Activated CD8-positive, alpha-beta T cell treated with anti-CD3 and anti-CD28 coated beads for 36 hours (primary cell): ENCODE data around the gene RAB22A. TPM values are rescaled to one million over a fixed set of nuclear protein-coding genes. Genes with fewer than 3 reads are reported as not detected.

Source experiments
- ATAC-seq: fragments of 200-7000 bp; cut with Tn5 transposase; one replicate; pipeline ENCODE4 v1.10.0; 2021; ENCODE audit warnings: mild to moderate bottlenecking, moderate library complexity
- CTCF ChIA-PET: fragments of 350-600 bp; sonication (Branson Sonifier 250); formaldehyde crosslinking; loops from one replicate; lab custom pipeline; 2021; ENCODE audit warnings: antibody characterized with exemption; lab: Charles Lee
- POLR2A ChIA-PET: fragments of 350-600 bp; sonication (Branson Sonifier 250); formaldehyde crosslinking; loops from one replicate; lab custom pipeline; 2021; ENCODE audit warnings: antibody characterized with exemption; lab: Charles Lee
- DNase-seq: peaks from one replicate; pipeline ENCODE4 v3.0.0-alpha.2; 2020
- H3K27ac Mint-ChIP-seq: one replicate; pipeline ENCODE4 v1.8.0; 2021; ENCODE audit warnings: mild to moderate bottlenecking, mixed read lengths
- H3K27me3 Mint-ChIP-seq: one replicate; pipeline ENCODE4 v1.8.0; 2021; ENCODE audit warnings: mixed read lengths
- H3K36me3 Mint-ChIP-seq: one replicate; pipeline ENCODE4 v1.8.0; 2021; ENCODE audit warnings: low read depth, mixed read lengths
- H3K4me1 Mint-ChIP-seq: one replicate; pipeline ENCODE4 v1.8.0; 2021; ENCODE audit warnings: low read depth, mixed read lengths
- H3K4me3 Mint-ChIP-seq: one replicate; pipeline ENCODE4 v1.8.0; 2021; ENCODE audit warnings: mild to moderate bottlenecking, moderate library complexity, mixed read lengths
- H3K9me3 Mint-ChIP-seq: one replicate; pipeline ENCODE4 v1.8.0; 2021; ENCODE audit warnings: mixed read lengths
- intact Hi-C: fragments of 100-400 bp; cut with micrococcal nuclease; formaldehyde crosslinking; loops from one replicate; pipeline ENCODE4 v1.10.0; 2022
- total RNA-seq, 2 experiments: library from RNA; stranded (reverse); gene quantifications; one replicate each; pipeline ENCODE4 v1.2.3, GENCODE V29; 2021
- TF ChIP-seq, protein P1 (sequence below): fragments of 200-600 bp; IDR thresholded peaks from one replicate; pipeline ENCODE4 v1.8.0; 2022; ENCODE audit warnings: antibody characterized with exemption, mild to moderate bottlenecking

RAB22A gene
- total RNA-seq, 2 experiments from 2014 or later, result 8.3 to 9.0 TPM

DNA sequence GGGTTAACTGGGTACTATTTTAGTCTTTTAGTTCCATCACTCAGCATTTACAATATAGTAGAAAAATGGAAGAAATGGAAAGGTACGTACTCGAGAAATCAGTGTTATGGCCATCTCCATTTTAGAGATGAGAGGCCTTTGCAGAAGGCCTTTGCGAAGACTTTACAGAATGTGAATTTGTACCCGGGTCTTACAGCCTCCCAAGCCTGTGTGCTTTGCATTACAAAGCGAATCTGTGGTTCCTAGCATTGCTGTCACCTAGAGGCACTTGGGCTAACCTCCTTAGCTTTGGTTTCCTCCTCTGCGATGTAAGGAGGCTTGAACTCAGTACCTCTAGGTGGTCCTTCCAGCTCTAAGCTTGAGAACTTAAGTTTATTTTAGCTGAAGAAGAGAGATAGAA lies 90.4 kb downstream of the RAB22A start:
- Mint-ChIP-seq H3K4me3 (no peak overlapping the region), H3K36me3 (peaks cover 29% of the 10 kb centered on the region), H3K27me3 (no peaks in the 10 kb centered on the region), H3K4me1 (peaks cover 47% of the 10 kb centered on the region), H3K27ac (no peak overlapping the region), H3K9me3 (no peaks in the 10 kb centered on the region)
- ATAC-seq, result no peak
- ChIA-PET CTCF (interaction anchor here (0.8 to 1.0 kb wide), 2 partner anchors 11 to 21 kb away, joined by 3 read pairs; partner anchors contain the start of gene VAPB), POLR2A (interaction anchor here (3.0 kb wide), 1 partner anchor 10 kb away, joined by 20 read pairs; the partner anchor contains the start of gene VAPB)
- DNase-seq, result no peak
- TF ChIP-seq, protein P1, sequence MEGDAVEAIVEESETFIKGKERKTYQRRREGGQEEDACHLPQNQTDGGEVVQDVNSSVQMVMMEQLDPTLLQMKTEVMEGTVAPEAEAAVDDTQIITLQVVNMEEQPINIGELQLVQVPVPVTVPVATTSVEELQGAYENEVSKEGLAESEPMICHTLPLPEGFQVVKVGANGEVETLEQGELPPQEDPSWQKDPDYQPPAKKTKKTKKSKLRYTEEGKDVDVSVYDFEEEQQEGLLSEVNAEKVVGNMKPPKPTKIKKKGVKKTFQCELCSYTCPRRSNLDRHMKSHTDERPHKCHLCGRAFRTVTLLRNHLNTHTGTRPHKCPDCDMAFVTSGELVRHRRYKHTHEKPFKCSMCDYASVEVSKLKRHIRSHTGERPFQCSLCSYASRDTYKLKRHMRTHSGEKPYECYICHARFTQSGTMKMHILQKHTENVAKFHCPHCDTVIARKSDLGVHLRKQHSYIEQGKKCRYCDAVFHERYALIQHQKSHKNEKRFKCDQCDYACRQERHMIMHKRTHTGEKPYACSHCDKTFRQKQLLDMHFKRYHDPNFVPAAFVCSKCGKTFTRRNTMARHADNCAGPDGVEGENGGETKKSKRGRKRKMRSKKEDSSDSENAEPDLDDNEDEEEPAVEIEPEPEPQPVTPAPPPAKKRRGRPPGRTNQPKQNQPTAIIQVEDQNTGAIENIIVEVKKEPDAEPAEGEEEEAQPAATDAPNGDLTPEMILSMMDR, result no peak
- intact Hi-C loops, result no loop called here

DNA sequence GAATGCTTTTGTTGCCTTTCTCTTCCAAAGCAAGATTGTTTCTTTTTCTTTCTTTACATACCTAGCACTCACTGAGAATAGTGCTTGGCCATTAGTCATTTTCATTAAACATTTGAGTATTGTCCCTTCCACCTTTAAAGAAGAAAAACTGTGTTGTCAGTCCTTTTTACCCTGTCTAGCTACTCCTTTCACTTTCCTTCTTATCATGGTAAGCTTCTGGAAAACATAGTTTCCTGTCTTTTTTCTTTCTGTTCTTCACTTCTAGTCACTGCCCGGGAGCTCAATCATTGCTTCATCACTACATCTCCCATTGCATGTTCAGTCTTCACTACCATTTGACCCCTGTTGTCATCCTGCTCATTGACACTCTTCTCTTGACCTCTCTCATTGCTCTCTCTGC lies 91.6 kb downstream of the RAB22A start:
- H3K4me3 Mint-ChIP-seq, result no peak overlapping the region
- POLR2A ChIA-PET, result interaction anchor here (0.6 kb wide), 1 partner anchor 428 kb away, joined by 3 read pairs; no protein-coding TSS in a partner anchor
- H3K27me3 Mint-ChIP-seq, result no peaks in the 10 kb centered on the region
- CTCF ChIA-PET, result interaction anchor here (1.2 to 1.4 kb wide), 2 partner anchors 12 to 47 kb away, joined by 3 to 4 read pairs; partner anchors contain the start of gene VAPB
- H3K27ac Mint-ChIP-seq, result no peak overlapping the region
- peak; percentile 37 for ATAC-seq
- no peaks in the 10 kb centered on the region for H3K9me3 Mint-ChIP-seq
- TF ChIP-seq, protein P1, result no peak
- intact Hi-C loops, result no loop called here
- peaks cover 37% of the 10 kb centered on the region for H3K4me1 Mint-ChIP-seq
- peaks cover 24% of the 10 kb centered on the region for H3K36me3 Mint-ChIP-seq
- DNase-seq, result no peak

DNA sequence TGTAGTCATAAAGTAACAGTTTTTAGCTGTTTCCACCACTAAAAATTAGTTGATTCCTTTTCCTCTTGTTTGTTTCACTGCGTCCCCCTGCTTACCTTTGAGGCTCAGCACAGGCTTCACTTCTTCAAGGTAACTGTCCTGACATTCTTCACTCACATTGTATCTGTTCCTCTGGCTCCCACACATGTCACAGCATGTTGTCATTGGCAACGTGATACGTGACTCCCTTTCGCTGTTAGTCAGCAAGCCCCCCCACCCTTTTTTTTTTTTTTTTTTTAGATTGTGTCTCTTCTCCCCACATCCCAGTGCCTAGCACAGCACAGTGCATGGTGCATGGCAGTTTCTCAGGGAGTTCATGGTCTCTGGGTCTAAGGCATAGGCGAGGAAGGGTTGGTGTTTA lies 92.8 kb downstream of the RAB22A start:
- Mint-ChIP-seq H3K27me3 (no peaks in the 10 kb centered on the region), H3K27ac (no peak overlapping the region), H3K9me3 (no peaks in the 10 kb centered on the region), H3K36me3 (peaks cover 18% of the 10 kb centered on the region), H3K4me3 (no peak overlapping the region), H3K4me1 (peaks cover 36% of the 10 kb centered on the region)
- ChIA-PET POLR2A (interaction anchor here (0.7 to 1.1 kb wide), 2 partner anchors 55 to 499 kb away, joined by 3 to 7 read pairs; no protein-coding TSS in a partner anchor), CTCF (interaction anchor here (1.2 kb wide), 1 partner anchor 14 kb away, joined by 4 read pairs; the partner anchor contains the start of gene VAPB)
- peak; percentile 58 for ATAC-seq
- peak; percentile 25 for DNase-seq
- TF ChIP-seq, protein P1, result no peak
- intact Hi-C loops, result no loop called here

DNA sequence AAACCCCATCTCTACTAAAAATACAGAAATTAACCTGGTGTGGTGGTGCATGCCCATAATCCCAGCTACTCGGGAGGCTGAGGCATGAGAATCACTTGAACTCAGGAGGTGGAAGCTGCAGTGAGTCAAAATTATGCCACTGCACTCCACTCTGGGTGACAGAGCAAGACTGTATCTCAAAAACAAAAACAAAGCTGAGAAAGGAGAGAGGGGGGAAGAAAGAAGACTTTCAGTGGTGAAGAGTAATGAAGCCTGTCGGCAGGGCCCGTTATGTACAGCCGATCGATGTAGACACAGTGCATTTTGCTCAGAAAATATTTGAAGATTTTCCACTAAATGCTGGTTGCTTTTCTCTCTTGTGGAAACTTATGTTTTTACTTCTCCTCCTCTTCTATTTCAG lies 93.3 kb downstream of the RAB22A start:
- Mint-ChIP-seq H3K4me3 (no peak overlapping the region), H3K4me1 (peaks cover 35% of the 10 kb centered on the region), H3K27me3 (no peaks in the 10 kb centered on the region), H3K9me3 (no peaks in the 10 kb centered on the region), H3K27ac (no peak overlapping the region), H3K36me3 (peaks cover 17% of the 10 kb centered on the region)
- CTCF ChIA-PET, result no interaction called here
- no peak for DNase-seq
- intact Hi-C loops, result no loop called here
- TF ChIP-seq, protein P1, result no peak
- POLR2A ChIA-PET, result interaction anchor here (0.7 kb wide), 1 partner anchor 498 kb away, joined by 7 read pairs; no protein-coding TSS in a partner anchor
- ATAC-seq, result no peak

DNA sequence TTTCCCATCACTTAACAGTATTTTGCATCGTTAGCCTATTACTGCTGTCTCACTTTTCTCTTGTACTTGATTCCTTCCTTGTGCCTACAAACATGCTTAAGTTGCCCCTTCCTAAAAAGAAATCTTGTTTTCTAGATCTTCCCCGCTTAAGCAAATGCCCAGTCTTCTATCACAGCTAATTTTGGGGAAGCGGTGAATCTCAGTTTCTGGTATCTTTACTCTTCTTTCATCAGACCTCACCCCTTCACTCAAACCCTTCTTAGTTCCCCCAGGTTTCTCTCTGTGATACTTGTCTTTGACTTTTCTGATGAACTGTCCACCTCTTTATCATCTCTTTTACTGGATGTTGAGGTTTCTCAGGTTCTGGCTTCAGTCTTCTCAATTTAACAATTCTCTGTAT lies 93.8 kb downstream of the RAB22A start:
- Mint-ChIP-seq H3K27me3 (no peaks in the 10 kb centered on the region), H3K36me3 (peaks cover 14% of the 10 kb centered on the region), H3K27ac (no peak overlapping the region), H3K4me3 (no peak overlapping the region), H3K9me3 (no peaks in the 10 kb centered on the region), H3K4me1 (peaks cover 35% of the 10 kb centered on the region)
- intact Hi-C loops, result no loop called here
- no peak for ATAC-seq
- ChIA-PET POLR2A (interaction anchor here (1.9 kb wide), 1 partner anchor 14 kb away, joined by 7 read pairs; the partner anchor contains the start of gene VAPB), CTCF (no interaction called here)
- DNase-seq, result no peak
- TF ChIP-seq, protein P1, result no peak
